ENCODE measurements around the gene TTLL6.

The TTLL6 gene

DNA sequence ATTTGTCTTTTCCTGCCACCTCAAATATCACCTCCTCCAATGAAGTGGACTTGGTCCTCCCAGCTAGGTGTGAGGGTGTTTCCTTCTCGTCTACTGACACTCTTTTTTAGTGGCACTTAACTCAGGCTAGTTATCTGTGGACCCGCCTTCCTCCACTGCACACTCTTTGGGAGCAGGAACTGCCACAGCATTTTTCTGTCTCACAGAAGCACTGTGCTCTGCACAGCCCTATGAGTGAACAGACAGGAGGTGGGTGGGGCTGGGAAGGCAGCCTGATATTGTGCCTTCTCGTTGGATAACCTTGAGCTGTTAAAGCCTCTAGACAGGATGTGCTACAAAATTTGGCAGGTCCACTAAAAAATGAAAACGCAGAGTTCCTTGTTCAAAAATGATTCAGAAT lies 56.6 kb downstream of the TTLL6 start:
- DNase-seq (ENCODE audit: low read depth in 2 of 2): no peak

DNA sequence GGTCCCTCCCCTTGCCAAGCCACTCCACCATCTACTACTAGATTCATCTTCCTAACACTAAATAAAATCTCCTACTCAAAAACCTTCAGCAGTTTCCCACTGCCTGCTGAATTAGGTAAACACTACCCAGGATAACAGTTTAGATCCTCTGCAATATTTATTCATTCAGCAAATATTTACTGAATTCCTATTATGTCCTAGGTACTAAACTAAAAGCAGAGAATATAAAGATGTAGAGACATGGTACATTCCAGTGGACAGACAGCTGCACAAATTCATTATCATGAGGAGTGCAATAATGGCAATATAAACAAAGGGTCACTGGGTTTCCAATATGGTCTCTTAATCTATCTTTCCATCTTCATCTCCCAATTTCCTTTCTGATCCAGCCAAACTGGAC lies 57.7 kb downstream of the TTLL6 start:
- no peak for DNase-seq (ENCODE audit: low read depth in 2 of 2)

DNA sequence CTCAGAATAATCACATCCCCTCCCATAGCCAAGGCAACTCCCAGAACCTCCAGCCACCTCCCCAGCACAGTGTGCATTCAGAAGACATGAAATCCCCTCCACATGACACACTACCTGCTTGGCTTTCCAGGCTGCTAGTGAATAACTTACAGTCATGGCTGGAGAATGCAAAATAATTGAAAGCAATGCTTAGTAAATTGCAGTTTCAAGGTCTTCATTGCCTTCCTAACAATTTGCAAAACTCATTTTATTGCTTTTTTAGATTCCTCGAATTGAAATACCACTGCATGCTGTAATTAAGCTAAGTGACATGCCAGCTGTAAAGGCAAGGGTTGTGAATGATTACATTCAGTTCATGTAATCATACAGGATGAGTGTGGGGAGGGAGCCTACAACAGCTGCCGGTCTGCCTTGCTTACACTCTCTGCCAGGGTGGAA lies 59.5 kb downstream of the TTLL6 start:
- DNase-seq (ENCODE audit: low read depth in 2 of 2): no peak

DNA sequence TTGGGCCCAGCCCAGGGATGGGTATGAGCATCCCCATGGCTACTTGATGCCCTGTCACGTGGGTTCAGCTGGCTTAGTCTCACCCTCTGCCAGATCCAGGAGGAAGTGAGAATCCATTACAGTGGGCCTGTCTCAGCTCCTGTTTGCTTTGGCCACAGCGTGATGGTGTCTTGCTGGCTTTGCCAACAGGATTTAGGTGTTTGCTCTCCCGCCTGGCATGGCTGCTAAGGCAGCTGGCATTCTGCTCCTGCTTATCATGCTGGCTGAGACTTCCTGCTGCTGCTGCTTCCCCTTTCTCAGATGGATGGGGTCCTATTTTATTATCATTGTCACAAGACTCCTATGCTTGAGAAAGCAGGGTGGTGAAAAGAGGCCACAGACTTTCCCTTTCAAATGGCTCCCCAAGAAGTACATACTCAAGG lies 60.2 kb downstream of the TTLL6 start:
- no peak for DNase-seq (ENCODE audit: low read depth in 2 of 2)

DNA sequence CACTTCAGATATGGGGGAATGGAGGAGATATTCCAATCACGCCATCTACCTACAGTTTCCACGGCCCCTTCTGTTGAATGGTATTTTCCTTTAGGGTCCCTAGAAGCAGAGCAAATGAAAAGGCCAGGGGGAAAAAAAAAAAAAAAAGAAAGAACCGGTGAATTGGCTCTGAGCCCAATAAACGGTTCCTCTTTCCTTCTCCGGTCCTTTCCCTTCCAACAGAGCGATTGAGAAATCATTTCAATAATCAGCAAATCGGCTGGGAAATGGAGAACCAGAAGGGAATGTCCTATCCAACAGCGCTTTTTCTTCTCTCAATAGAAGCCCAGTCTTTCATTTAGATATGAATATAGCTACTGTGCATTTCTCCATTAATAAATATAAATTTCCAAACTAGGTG lies 61.7 kb downstream of the TTLL6 start:
- no peak for DNase-seq (ENCODE audit: low read depth in 2 of 2)

DNA sequence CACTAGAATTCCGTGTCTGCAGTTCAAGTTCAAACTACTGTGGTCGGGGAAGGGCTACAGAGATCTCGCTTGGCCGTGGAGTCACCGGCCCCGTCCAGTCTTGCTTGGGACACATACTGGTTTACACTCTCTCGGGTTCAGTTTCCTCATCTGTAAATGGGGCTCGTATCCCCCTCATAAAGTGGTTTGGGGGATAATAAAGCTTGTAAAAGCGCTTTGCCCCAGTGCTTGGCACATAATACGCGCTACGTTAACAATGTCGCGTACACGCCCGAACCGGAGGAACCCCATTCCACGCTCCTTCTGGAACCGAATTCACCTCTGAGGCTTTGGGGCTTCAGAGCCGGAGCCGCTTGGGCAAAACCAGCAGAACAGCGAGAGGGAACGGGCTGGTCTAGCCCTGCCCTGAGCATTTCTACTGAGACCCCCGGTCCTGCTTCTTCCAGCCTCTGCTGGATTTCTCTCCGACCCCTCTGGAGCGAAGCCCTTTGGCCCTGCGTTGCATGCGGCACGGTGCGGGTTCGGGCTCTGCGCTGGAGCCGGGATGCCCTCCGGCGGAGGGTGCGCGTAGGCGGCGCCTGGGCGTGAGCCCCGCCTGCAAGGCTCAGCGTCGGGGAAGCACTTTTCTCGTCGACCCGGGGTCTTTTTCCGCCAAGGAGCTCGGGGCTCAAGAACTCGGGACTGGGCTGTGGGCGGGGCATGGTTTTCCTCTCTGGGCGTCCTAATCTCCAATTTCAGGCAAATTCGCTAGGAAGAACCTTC lies 62.3 kb downstream of the TTLL6 start:
- no peak for DNase-seq (ENCODE audit: low read depth in 2 of 2)

DNA sequence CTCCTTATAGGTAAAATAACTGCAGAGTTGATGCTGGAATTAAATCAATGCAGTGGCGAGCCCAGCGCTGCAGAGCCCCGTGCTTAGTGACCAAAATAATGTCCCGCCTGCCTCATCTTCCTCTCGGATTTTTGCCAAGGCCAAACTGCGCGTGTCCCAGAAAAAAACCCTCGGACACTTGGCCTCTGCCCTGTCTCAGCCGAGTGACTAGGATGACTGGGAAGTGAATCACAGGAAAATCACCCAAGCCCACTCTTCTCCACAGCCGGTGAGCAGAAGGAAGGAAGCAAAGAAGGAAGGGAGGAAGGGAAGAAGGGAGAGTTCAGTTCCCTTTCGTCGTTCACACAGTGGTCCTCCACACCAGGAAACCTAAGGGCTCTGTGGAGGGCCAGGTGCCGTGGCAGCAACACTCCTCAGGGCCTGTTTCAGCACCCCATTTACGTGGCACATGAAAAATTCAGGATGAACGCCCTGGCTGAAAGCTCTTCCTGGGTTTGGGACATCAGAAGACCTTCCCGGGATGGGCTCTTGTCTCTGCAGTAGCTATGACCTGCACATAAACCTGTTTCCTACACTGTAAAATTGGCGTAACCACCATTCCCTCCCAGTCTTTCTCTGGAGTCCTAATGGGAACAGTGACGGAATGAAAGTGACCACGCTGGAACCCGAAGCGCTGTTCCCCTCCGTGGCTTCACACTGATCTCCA lies 63.1 kb downstream of the TTLL6 start:
- DNase-seq (ENCODE audit: low read depth in 2 of 2): no peak

DNA sequence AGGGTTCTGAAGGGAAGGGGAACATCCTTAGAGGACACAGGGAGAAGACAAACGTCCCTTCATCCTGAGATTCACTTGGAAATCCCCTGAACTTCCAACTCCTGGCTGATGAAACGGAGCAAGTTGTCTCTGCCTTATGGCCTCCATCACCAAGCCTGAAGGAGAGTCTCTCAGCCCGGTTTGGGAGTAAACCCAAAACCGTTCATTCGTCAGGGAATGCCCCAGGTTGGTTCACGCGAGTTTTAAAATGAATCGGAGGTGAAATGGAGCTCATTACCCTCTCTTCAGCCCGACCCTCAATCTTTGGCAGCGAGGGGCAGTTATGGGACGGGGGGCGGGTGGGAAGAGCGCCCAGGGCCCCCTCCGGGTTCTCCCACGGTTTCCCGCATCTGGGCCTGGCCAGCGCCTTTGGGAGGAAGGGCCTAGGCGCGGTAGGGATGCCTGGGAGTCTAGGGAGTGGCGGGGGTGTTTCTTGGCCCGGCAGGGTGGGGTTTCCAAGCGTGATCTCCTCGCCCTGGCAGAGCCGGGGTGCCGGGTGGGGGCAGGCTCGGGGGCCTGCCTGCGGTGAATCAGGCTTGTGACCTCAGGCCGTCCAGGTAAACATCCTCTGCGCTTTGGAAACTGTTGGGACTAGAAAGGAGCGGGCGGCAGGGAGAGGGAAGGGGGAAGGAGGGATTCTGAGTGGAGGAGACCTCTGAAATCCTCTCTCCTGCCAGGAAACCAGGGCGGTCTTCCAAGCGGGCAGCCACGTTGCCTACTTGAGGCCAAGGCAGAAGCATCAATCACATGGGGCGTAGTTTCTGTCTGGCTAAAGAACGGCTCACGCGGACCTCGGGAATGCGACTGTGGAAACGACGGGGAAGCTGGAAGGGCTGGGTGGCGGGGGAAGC lies 64.4 kb downstream of the TTLL6 start:
- no peak for DNase-seq (ENCODE audit: low read depth in 2 of 2)

DNA sequence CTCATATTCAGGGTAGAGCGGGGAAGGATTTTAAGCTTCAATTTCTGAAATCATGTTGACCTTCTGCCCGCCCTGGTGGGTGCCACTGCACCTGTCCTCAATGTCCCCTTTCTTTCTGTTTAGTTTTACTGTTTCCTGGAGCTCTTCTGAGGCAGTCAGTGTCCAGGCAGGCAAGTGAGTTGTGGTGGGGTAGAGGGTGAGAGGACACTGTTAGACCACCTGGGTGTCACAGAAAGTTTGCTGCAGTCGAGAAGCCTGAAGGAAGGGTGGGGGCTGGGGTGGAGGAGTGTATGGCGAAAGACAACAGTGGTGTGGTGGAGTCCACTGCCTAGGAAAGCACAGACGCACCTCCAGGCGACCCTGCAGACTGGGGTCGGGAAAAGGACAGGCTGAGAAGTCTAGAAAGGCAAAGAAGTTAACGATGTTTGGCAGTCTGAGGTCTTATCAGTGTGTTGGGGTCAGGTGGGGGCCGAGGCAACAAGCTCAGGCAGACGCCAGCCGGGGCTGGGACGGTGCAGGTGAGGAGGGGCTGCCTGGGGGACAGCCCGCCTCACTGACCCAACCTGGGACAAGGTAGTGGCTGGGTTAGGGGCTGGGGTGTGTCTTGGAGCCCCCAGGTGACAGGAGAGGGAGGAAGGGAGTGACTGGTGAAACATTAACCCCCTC lies 65.2 kb downstream of the TTLL6 start:
- no peak for DNase-seq (ENCODE audit: low read depth in 2 of 2)

DNA sequence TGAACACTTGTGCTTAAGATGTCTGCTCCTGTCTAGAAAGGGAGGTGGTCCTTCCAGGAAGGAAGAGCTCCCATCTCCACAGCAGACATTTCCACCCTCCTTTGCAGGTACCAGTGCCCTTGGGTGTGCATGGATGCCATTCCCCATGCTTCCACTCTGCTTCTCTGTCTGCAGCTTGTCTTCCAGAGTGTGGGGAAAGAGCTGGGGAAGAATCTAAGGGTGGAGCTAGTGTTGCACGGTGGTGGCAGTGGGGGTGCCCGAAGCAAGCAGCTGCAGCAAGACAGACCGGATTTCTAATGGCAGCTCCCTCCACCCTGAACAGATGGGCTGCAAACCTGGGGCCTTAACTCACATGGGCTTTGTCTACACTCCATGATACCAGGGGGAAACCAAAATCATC lies 65.9 kb downstream of the TTLL6 start:
- DNase-seq (ENCODE audit: low read depth in 2 of 2): no peak

DNA sequence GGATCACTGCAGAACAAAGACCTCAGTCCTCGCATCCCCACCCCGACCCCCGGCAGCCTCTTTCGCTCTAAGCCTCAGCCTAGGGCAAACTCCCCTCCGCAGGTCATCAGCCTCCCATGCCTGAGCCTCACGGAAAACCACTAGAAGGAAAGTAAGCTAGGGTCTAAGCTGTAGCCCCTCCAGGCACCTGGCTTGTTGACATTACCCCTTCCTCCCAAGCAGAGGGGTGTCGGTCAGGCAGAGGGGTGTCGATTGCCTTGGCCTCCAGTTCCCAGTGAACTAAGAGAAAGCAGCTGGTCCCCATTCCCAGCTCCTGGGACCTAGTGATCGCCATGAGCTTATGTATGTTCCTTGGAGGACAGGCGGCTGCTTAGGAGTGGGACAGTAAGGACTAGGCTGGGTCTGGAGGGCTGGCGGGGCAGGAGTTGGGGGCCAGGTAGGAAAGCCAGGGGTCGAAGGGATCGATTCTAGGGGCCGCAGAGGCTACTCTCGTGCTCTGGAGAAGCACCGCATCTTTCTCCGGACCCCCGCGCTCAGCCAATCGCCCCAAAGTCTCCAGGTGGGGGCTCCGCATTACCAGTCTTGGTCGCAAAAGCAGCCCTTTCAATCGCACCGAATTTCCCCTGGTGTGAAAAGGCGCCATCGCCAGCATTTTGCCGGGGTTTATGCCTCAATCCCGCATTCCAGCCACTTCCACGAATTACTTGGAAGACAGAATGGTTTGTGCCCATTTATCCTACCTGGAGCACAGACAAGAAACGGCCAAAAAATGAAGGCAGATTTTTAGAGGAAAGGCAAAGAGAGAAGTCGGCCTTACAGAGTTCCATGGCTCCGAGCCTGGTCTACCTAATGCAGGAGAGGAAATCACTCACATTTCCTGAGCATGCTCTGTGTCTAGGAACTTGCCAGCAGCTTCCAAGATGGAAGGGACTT lies 67.1 kb downstream of the TTLL6 start:
- no peak for DNase-seq (ENCODE audit: low read depth in 2 of 2)

DNA sequence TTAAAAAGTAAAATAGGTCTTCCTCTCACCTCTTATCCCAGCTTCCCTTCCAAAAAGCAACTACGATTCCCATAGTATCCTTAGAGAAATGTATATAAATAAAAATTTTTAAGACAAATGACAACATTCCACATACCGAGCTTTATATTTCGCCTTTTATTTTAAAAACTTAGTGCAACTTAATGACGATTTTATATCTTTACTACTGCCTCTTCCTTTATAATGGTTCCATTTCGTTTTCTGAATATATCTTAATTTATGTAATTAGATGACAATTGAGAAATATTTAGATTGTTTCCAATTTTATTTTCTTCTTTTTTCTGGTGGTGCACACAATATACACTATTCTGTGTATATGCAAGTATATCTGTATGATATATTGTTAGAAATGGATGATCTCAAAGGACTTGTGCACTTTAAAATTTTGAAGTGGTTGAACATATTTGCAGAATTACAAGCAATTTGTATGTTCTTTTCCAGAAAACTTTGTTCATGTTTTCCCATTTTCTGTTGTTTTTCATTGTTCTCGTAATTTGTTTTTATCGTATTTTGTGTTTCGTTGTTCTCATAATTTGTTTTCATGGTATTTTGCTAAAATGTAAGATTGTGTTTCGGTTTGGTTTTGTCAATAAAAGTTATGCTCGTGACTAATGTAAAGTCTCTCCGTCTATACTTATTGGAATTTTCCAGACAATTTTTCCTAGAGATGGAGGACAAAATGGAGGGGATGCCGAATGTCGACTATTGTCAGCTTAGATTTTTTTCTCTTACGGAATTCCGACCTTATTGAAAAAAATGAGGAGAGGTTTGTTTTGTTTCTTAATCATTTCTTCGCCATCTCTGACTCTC lies 68.1 kb downstream of the TTLL6 start:
- DNase-seq (ENCODE audit: low read depth in 2 of 2): no peak

DNA sequence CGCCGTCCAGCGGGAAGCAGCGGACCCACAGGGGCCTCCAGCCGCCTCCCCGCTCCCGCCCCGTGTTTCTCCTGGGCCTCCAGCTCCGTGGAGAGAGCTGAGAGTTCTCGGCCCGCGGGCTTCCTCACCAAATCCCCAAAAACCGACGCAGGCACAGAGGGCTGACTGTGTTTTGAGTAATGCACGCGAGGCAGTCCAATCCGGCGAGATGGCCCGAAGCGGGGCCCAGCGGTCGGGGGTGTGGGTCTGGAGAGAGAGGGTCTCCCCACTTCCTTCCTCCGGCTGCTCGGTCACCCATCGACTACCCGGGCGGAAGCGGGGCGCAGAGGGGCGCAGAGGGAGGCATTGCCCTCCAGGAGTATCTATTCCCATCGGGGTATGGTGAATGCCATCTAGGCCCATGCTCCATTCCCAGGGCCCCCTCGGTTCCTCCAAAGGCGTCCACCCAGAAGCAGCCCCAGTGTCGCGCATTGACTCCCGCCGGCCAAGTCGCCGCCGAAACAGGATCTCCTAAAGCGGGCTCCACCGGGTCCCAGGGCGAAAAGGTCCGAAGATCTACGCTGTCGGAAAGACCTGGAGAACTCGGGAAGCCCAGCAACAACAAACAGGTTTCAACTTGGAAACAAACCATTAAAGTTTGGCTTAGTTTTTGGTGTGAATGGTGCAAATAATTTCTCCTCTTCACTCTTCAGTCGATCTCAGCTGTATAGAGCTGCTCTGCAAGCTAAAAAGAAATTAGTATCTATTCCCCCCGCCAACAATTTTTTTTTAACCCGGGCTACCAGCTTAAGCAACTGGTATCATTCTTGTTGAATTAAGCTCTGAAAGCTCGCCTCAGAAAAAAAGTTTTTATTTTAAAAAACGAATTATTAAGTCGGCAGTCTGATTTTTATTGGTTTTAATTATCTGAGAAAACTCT lies 69.3 kb downstream of the TTLL6 start:
- DNase-seq (ENCODE audit: low read depth in 2 of 2): no peak

DNA sequence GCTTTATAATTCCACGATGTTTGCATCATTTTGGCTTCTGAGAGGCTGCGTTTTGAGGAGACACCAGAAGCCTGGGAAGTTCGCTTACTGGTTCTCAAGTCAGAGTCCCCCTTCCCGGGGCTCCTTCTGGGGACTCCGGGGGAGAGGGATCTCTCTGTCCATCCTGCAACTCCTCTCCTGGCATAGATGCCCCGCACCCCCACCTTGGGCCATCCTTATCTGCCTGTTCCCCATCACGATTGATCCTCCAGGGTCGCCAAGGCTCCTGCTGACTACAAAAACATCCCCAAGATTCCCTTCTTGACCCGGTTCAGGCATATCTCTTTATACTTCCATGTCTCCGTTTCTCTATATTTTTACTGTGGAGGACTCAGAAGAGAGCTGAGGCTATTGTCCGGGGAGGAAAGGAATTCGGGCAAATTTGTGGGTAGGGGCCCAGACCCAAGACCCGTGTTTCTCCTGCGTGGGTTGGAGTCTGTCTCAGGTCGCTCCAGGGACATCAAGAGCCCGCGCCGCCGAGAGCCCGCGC lies 70.0 kb downstream of the TTLL6 start:
- DNase-seq (ENCODE audit: low read depth in 2 of 2): no peak

DNA sequence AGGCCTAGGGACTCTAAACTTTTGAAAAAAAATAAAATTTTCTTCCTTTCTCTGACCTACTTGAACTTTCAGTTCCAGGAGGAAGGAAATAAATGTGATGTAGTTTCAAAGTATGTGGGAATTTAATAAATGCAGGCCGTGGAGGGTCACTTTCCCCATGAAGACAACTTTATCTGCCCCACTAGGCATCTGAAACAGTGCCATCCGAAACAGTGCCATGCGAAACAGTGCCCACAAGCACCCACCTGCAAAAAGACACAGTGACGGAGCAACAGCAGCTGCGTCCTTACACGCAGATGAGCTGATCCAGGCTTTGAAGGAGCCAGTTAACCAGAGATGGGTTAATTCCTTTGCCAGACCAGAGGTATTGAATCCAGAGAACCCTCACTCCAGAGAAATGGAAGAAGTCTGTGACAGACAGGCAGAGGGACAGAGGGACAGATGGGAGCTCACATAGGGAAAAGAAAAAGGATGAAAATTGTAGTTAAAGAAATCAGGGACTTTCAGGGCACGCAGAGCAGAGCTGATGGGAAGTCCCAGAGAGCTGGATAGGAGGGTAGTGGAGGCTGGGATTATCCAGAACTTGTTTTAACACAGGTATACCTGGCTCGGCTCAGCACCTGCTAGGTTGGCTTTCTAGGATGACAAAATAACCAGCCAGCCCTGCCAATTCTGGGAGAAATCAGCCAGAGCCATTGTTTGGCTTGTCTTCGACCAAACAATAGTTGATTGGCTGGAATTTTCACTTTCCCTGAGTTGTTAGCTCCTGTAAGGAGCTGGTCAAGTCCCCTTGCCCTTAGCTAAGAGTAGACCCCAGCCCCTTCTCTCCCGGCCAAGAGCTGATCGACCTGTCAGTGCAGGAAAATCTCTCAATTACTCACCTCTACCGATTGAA lies 71.4 kb downstream of the TTLL6 start:
- DNase-seq (ENCODE audit: low read depth in 2 of 2): no peak

DNA sequence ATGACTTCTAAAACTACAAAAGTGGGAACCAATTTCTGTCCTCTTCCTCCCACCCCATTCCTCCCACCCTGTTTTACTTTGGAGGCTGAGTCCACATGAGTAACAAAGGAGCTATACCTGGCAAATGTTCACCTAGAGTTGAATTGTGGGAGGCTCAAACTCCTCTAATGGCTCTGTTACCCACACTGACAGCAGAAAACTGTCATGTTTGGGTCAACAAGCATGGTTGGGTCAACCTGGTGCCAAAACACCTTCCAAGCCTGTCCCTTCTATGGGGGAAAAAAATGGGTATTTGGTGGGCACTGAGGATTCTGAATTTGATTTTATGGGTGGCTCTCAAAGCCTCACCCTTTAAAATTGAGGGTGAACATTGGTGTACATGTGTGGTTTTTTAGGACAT lies 76.5 kb downstream of the TTLL6 start:
- DNase-seq (ENCODE audit: low read depth in 2 of 2): no peak

DNA sequence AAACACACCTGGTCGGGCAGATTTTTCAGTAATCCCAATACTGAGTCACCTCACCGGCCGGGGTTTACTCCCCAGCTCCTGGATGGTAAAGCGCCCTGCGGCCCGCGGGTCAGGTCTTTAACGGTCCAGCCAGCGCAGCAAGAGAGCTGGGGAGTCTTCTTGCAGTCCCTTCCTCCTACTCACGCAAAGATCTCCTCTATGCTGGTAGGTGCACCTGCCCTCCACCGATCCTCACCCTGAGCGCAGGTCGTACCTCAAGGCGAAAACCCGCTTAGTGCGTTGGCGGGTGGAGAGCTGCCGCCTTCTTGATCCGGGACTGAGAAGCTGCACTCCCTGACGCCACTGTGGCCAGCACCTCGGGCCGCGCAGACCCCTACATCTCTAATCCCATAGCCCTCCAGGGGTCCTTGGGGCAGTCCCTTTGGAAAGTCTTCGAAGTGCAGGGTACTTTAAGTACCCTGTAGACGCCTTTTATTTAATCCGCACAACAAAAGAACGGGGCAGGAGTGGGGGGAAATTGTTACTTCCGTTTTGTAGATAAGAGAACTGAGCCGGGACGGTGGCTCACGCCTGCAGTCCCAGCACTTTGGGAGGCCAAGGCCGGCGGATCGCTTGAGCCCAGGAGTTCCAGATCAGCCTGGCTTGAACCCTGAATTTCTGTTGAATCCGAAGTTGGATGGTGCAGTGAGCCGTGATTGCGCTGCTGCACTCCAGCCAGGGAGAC lies 78.1 kb downstream of the TTLL6 start:
- no peak for DNase-seq (ENCODE audit: low read depth in 2 of 2)

Data from stimulated activated CD8-positive, alpha-beta memory T cell treated with anti-CD3 and anti-CD28 coated beads, Interleukin-2, amount 100 ng/mL, for 48 hours (primary cell).